Measurements from ENCODE around the gene LBR. TPM values are rescaled to one million over a fixed set of nuclear protein-coding genes. Genes with fewer than 3 reads are reported as not detected.

The LBR gene
- total RNA-seq, 1 experiment from 2014 or later: 86.0 TPM

GRCh38 chr1:225451340-225451739 lies 23.5 kb upstream of the LBR start:
- CTCF ChIA-PET: interaction anchor here (1.1 to 1.3 kb wide), 2 partner anchors 10 to 13 kb away, joined by 3 to 5 read pairs; no protein-coding TSS in a partner anchor
- TF ChIP-seq ZMAT4 (CRISPR knock-in tag; IDR thresholded peaks at IDR 0.05): no peak
- TF ChIP-seq IRF2 (CRISPR knock-in tag; IDR thresholded peaks at IDR 0.05; ENCODE audit: borderline replicate concordance, low read depth): no peak
- TF ChIP-seq RORB (CRISPR knock-in tag; IDR thresholded peaks at IDR 0.05): no peak
- TF ChIP-seq ZNF671 (CRISPR knock-in tag; IDR thresholded peaks at IDR 0.05): no peak
- TF ChIP-seq, protein P1, sequence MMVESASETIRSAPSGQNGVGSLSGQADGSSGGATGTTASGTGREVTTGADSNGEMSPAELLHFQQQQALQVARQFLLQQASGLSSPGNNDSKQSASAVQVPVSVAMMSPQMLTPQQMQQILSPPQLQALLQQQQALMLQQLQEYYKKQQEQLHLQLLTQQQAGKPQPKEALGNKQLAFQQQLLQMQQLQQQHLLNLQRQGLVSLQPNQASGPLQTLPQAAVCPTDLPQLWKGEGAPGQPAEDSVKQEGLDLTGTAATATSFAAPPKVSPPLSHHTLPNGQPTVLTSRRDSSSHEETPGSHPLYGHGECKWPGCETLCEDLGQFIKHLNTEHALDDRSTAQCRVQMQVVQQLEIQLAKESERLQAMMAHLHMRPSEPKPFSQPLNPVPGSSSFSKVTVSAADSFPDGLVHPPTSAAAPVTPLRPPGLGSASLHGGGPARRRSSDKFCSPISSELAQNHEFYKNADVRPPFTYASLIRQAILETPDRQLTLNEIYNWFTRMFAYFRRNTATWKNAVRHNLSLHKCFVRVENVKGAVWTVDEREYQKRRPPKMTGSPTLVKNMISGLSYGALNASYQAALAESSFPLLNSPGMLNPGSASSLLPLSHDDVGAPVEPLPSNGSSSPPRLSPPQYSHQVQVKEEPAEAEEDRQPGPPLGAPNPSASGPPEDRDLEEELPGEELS (CRISPR knock-in tag; IDR thresholded peaks at IDR 0.05): no peak
- TF ChIP-seq, protein P2, sequence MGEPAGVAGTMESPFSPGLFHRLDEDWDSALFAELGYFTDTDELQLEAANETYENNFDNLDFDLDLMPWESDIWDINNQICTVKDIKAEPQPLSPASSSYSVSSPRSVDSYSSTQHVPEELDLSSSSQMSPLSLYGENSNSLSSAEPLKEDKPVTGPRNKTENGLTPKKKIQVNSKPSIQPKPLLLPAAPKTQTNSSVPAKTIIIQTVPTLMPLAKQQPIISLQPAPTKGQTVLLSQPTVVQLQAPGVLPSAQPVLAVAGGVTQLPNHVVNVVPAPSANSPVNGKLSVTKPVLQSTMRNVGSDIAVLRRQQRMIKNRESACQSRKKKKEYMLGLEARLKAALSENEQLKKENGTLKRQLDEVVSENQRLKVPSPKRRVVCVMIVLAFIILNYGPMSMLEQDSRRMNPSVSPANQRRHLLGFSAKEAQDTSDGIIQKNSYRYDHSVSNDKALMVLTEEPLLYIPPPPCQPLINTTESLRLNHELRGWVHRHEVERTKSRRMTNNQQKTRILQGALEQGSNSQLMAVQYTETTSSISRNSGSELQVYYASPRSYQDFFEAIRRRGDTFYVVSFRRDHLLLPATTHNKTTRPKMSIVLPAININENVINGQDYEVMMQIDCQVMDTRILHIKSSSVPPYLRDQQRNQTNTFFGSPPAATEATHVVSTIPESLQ (CRISPR knock-in tag; IDR thresholded peaks at IDR 0.05): no peak
- TF ChIP-seq CDX4 (CRISPR knock-in tag; IDR thresholded peaks at IDR 0.05; ENCODE audit: borderline replicate concordance): no peak
- TF ChIP-seq JUN (CRISPR knock-in tag; IDR thresholded peaks at IDR 0.05): no peak
- no peak for TF ChIP-seq CREM (CRISPR knock-in tag; IDR thresholded peaks at IDR 0.05)
- no peak for TF ChIP-seq GABPB1 (CRISPR knock-in tag; IDR thresholded peaks at IDR 0.05)
- TF ChIP-seq, protein P3, sequence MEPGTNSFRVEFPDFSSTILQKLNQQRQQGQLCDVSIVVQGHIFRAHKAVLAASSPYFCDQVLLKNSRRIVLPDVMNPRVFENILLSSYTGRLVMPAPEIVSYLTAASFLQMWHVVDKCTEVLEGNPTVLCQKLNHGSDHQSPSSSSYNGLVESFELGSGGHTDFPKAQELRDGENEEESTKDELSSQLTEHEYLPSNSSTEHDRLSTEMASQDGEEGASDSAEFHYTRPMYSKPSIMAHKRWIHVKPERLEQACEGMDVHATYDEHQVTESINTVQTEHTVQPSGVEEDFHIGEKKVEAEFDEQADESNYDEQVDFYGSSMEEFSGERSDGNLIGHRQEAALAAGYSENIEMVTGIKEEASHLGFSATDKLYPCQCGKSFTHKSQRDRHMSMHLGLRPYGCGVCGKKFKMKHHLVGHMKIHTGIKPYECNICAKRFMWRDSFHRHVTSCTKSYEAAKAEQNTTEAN (CRISPR knock-in tag; IDR thresholded peaks at IDR 0.05): no peak
- TF ChIP-seq, protein P4, sequence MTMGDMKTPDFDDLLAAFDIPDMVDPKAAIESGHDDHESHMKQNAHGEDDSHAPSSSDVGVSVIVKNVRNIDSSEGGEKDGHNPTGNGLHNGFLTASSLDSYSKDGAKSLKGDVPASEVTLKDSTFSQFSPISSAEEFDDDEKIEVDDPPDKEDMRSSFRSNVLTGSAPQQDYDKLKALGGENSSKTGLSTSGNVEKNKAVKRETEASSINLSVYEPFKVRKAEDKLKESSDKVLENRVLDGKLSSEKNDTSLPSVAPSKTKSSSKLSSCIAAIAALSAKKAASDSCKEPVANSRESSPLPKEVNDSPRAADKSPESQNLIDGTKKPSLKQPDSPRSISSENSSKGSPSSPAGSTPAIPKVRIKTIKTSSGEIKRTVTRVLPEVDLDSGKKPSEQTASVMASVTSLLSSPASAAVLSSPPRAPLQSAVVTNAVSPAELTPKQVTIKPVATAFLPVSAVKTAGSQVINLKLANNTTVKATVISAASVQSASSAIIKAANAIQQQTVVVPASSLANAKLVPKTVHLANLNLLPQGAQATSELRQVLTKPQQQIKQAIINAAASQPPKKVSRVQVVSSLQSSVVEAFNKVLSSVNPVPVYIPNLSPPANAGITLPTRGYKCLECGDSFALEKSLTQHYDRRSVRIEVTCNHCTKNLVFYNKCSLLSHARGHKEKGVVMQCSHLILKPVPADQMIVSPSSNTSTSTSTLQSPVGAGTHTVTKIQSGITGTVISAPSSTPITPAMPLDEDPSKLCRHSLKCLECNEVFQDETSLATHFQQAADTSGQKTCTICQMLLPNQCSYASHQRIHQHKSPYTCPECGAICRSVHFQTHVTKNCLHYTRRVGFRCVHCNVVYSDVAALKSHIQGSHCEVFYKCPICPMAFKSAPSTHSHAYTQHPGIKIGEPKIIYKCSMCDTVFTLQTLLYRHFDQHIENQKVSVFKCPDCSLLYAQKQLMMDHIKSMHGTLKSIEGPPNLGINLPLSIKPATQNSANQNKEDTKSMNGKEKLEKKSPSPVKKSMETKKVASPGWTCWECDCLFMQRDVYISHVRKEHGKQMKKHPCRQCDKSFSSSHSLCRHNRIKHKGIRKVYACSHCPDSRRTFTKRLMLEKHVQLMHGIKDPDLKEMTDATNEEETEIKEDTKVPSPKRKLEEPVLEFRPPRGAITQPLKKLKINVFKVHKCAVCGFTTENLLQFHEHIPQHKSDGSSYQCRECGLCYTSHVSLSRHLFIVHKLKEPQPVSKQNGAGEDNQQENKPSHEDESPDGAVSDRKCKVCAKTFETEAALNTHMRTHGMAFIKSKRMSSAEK (CRISPR knock-in tag; IDR thresholded peaks at IDR 0.05; ENCODE audit: borderline replicate concordance): no peak
- TF ChIP-seq AFF4 (CRISPR knock-in tag; IDR thresholded peaks at IDR 0.05; ENCODE audit: borderline replicate concordance): no peak
- Mint-ChIP-seq H3K27ac (no peak overlapping the region), H3K4me1 (peaks cover 17% of the 10 kb centered on the region), H3K36me3 (0 out of 2 replicates have a peak, but pooled peaks cover 3% of the 10 kb centered on the region), H3K27me3 (ENCODE audit: low read depth) (0 out of 2 replicates have a peak, but pooled peaks cover 4% of the 10 kb centered on the region), H3K9me3 (peaks cover 5% of the 10 kb centered on the region), H3K4me3 (no peak overlapping the region)
- no peak for ATAC-seq
- POLR2A ChIA-PET: no interaction called here
- no peak for DNase-seq (ENCODE audit: low spot score)

Data from WTC11 (cell line).